Body of pancreas (tissue), 4 donors: Measurements from ENCODE around the gene NDC80. TPM values are rescaled to one million over a fixed set of nuclear protein-coding genes. Genes with fewer than 3 reads are reported as not detected.

Experiments
- ATAC-seq: fragments of 150-250 bp; one replicate; pipeline ENCODE4 v1.9.1; 2016
- DNase-seq, 4 donors: peaks; one replicate each; pipeline ENCODE4 v3.0.0-alpha.2; 2019
- H3K27ac ChIP-seq, 4 donors: fragments of 200-600 bp; sonication (generic); 1 replicate in 3 of 4; 2 replicates in 1 of 4; pipeline versions ENCODE4 v1.5.1 to v1.6.1; 2016 to 2019; ENCODE audit warnings: mild to moderate bottlenecking in 1 of 4, mixed read lengths in 1 of 4, moderate library complexity in 1 of 4
- H3K27me3 ChIP-seq, 2 donors: fragments of 200-600 bp; sonication (generic); one replicate each; pipeline ENCODE4 v1.6.0; 2016; ENCODE audit warnings: mild to moderate bottlenecking in 1 of 2
- H3K36me3 ChIP-seq, 2 donors: fragments of 200-600 bp; sonication (generic); replicated peaks in 1 of 2; 2 replicates each; pipeline ENCODE4 v1.5.1; 2016; ENCODE audit warnings: low read depth in 2 of 2; ENCODE audit not compliant: insufficient read depth in 1 of 2
- H3K4me1 ChIP-seq: fragments of 200-600 bp; sonication (generic); one replicate; pipeline ENCODE4 v1.6.0; 2016
- H3K4me3 ChIP-seq, 2 donors: fragments of 200-600 bp; sonication (generic); 1 replicate in 1 of 2; 2 replicates in 1 of 2; pipeline ENCODE4 v1.5.1; 2016 to 2019
- H3K9me3 ChIP-seq, 3 donors: fragments of 200-600 bp; sonication (generic); 1 replicate in 2 of 3; 2 replicates in 1 of 3; pipeline ENCODE4 v1.5.1; 2016
- POLR2A ChIP-seq, 3 donors: fragments of 450-650 bp; IDR thresholded peaks; one replicate each; pipeline ENCODE4 v1.6.1; 2016; ENCODE audit warnings: antibody characterized with exemption in 3 of 3, mild to moderate bottlenecking in 2 of 3
- whole genome bisulfite sequencing, 2 donors: methylation state at CpG; one replicate each; pipeline ENCODE4 v1.1.5; 2017; 5-methylcytosine and 5-hydroxymethylcytosine counted together
- intact Hi-C: fragments of 100-400 bp; cut with DNase I; formaldehyde crosslinking; loops from one replicate; pipeline ENCODE4 v1.15.1; 2023
- total RNA-seq, 2 donors: library from RNA; depleted of rRNA; stranded (reverse); fragments of >200 nt; gene quantifications; one replicate each; pipeline ENCODE4 v1.1.0, GENCODE V29; 2016
- TF ChIP-seq, protein P1 (sequence below), 7 experiments: fragments of 450-650 bp in 4 of 7; fragments of 200-600 bp in 3 of 7; sonication (generic) in 3 of 7; IDR thresholded peaks; one replicate each; pipeline ENCODE4 v1.5.1; 2016 to 2019; ENCODE audit warnings: antibody characterized with exemption in 7 of 7

Gene NDC80
- total RNA-seq, 2 donors from 2014 or later = not detected

- Histone ChIP-seq H3K9me3 (no peaks in the 10 kb centered on the region), H3K27ac (no peak overlapping the region), H3K4me1 (no peaks in the 10 kb centered on the region), H3K4me3 (no peak overlapping the region), H3K36me3 (no peaks in the 10 kb centered on the region), H3K27me3 (no peaks in the 10 kb centered on the region)
- no peak for TF ChIP-seq POLR2A (IDR thresholded peaks at IDR 0.05)
- TF ChIP-seq, protein P1, sequence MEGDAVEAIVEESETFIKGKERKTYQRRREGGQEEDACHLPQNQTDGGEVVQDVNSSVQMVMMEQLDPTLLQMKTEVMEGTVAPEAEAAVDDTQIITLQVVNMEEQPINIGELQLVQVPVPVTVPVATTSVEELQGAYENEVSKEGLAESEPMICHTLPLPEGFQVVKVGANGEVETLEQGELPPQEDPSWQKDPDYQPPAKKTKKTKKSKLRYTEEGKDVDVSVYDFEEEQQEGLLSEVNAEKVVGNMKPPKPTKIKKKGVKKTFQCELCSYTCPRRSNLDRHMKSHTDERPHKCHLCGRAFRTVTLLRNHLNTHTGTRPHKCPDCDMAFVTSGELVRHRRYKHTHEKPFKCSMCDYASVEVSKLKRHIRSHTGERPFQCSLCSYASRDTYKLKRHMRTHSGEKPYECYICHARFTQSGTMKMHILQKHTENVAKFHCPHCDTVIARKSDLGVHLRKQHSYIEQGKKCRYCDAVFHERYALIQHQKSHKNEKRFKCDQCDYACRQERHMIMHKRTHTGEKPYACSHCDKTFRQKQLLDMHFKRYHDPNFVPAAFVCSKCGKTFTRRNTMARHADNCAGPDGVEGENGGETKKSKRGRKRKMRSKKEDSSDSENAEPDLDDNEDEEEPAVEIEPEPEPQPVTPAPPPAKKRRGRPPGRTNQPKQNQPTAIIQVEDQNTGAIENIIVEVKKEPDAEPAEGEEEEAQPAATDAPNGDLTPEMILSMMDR (IDR thresholded peaks at IDR 0.05) = no peak
- ATAC-seq = no peak
- DNase-seq = no peak
- intact Hi-C loops = no loop called here
- 73 to 95% methylated on average over 3 of the region's 3 CpGs for WGBS, 2 donors
These were observed 19.9 kb upstream of the NDC80 start for GRCh38 chr18:2551425-2551824.

DNA sequence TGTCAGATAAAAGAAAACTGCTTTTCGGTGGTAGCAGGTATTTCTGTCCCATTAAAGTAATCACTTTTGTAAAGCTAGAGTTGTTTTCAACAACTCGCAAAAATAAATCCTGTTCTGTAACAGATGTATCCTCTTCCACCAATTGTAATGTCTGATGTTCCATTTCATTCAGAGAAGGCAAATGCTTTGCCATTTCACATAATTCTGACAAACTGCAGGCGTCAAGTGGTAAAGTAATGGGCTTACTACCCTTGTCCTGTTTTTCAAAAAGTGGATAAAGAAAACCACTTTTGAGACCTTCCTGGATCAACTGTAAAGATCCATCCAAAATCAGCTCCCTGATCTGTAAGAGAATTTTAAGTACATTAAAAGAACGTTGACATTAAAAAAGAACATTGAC, 16.7 kb upstream of the NDC80 start:
- ATAC-seq = no peak
- intact Hi-C loops = no loop called here
- H3K36me3 ChIP-seq = no peaks in the 10 kb centered on the region
- no peaks in the 10 kb centered on the region for H3K4me1 ChIP-seq
- TF ChIP-seq, protein P1 (IDR thresholded peaks at IDR 0.05) = no peak
- no peak for DNase-seq
- 79 to 82% methylated on average over 4 of the region's 4 CpGs for WGBS, 2 donors
- no peak overlapping the region for H3K27ac ChIP-seq
- no peaks in the 10 kb centered on the region for H3K9me3 ChIP-seq
- no peak overlapping the region for H3K4me3 ChIP-seq
- no peaks in the 10 kb centered on the region for H3K27me3 ChIP-seq

DNA sequence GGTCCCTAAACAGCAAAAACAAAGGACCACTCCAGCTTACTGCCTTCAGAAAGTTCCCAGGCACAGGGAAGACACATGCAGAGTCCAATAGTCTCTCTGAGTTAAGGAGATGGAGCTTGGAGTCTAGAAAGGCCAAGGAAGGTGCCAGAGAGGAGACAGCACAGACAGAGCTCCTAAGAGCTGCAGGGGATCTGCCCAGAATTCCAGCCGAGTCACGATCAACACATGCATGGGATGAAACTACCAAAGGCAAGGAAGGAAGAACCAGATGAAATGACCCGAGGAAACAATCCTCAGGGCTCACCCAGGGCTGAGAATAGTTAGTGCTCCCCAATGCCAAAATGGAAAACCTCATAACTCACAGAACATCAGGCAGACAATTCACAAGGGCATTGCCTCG, 15.5 kb upstream of the NDC80 start:
- no peak for ATAC-seq
- Histone ChIP-seq H3K36me3 (no peaks in the 10 kb centered on the region), H3K9me3 (no peaks in the 10 kb centered on the region), H3K27me3 (no peaks in the 10 kb centered on the region), H3K4me1 (no peaks in the 10 kb centered on the region), H3K27ac (no peak overlapping the region), H3K4me3 (no peak overlapping the region)
- no peak for DNase-seq
- TF ChIP-seq POLR2A (IDR thresholded peaks at IDR 0.05) = no peak
- TF ChIP-seq, protein P1 (IDR thresholded peaks at IDR 0.05) = no peak
- WGBS, 2 donors = 80 to 91% methylated on average over 4 of the region's 4 CpGs
- intact Hi-C loops = no loop called here

DNA sequence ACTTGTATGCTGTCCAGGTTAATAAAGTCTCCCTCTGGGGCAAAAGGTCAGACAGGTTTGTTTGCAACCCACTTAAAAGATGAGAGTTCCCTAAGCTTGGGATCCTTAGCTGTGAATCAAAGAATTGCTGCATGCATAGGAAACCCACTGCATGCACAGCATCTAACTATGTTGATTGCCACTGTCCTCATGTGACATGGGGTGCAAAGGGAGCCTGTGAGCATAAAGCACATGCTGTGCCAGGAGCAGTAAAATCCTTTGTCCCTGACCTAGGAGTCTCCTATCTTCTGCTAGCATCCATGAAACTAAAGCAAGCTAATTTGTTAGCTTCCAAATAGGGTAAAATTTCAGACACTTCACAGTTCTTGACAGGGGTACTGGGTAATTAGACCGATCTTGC, 13.8 kb upstream of the NDC80 start:
- no peaks in the 10 kb centered on the region for H3K9me3 ChIP-seq
- no peaks in the 10 kb centered on the region for H3K4me1 ChIP-seq
- H3K36me3 ChIP-seq = no peaks in the 10 kb centered on the region
- DNase-seq (no peak), ATAC-seq (no peak)
- no peaks in the 10 kb centered on the region for H3K27me3 ChIP-seq
- intact Hi-C loops = no loop called here
- WGBS, 2 donors = 100% methylated on average over 1 of the region's 1 CpG
- H3K27ac ChIP-seq = no peak overlapping the region
- TF ChIP-seq POLR2A (IDR thresholded peaks at IDR 0.05) = no peak
- TF ChIP-seq, protein P1 (IDR thresholded peaks at IDR 0.05) = no peak
- H3K4me3 ChIP-seq = no peak overlapping the region

GRCh38 chr18:2559249-2559648, 12.1 kb upstream of the NDC80 start:
- no peak overlapping the region for H3K4me3 ChIP-seq
- no peak overlapping the region for H3K27ac ChIP-seq
- no peaks in the 10 kb centered on the region for H3K9me3 ChIP-seq
- no peaks in the 10 kb centered on the region for H3K4me1 ChIP-seq
- no peak for ATAC-seq
- no peaks in the 10 kb centered on the region for H3K36me3 ChIP-seq
- TF ChIP-seq, protein P1 (IDR thresholded peaks at IDR 0.05) = no peak
- no peak for TF ChIP-seq POLR2A (IDR thresholded peaks at IDR 0.05)
- no peaks in the 10 kb centered on the region for H3K27me3 ChIP-seq
- intact Hi-C loops = no loop called here
- WGBS, 2 donors = 90 to 96% methylated on average over 1 of the region's 1 CpG
- no peak for DNase-seq
